Heart right ventricle (tissue), 16 donors: ENCODE results near the gene CLEC7A. TPM values are rescaled to one million over a fixed set of nuclear protein-coding genes. Genes with fewer than 3 reads are reported as not detected.

Experiments used
- ATAC-seq, 8 donors: fragments of 200-7000 bp; cut with Tn5 transposase; one replicate each; pipeline ENCODE4 v1.9.1; 2020; ENCODE audit warnings: mild to moderate bottlenecking in 8 of 8, moderate library complexity in 8 of 8, moderate number of reproducible peaks in 1 of 8
- DNase-seq, 2 donors: peaks; one replicate each; pipeline ENCODE4 v3.0.0-alpha.2; 2020
- H3K27ac ChIP-seq, 10 donors: fragments of 200-600 bp; sonication (generic) in 2 of 10; one replicate each; pipeline versions ENCODE4 v1.5.0 to v1.8.0; 2020 to 2022; ENCODE audit warnings: mild to moderate bottlenecking in 3 of 10
- H3K27me3 ChIP-seq, 7 donors: fragments of 200-600 bp; one replicate each; pipeline ENCODE4 v1.8.0; 2021 to 2022; ENCODE audit warnings: mild to moderate bottlenecking in 2 of 7
- H3K36me3 ChIP-seq, 9 donors: fragments of 200-600 bp; sonication (generic) in 1 of 9; one replicate each; pipeline versions ENCODE4 v1.5.0 to v1.8.0; 2020 to 2022; ENCODE audit warnings: mild to moderate bottlenecking in 2 of 9
- H3K4me1 ChIP-seq, 9 donors: fragments of 200-600 bp; sonication (generic) in 1 of 9; one replicate each; pipeline versions ENCODE4 v1.5.0 to v1.8.0; 2020 to 2022; ENCODE audit warnings: mild to moderate bottlenecking in 4 of 9
- H3K4me3 ChIP-seq, 10 donors: fragments of 200-600 bp; sonication (generic) in 2 of 10; one replicate each; pipeline versions ENCODE4 v1.5.0 to v1.8.0; 2020 to 2022; ENCODE audit warnings: mild to moderate bottlenecking in 7 of 10, moderate library complexity in 2 of 10
- H3K9me3 ChIP-seq, 11 donors: fragments of 200-600 bp in 10 of 11; sonication (generic) in 2 of 11; one replicate each; pipeline versions ENCODE4 v1.5.0 to v1.8.0; 2013 to 2022; ENCODE audit warnings: mild to moderate bottlenecking in 2 of 11, control low read depth in 1 of 11, moderate library complexity in 1 of 11
- WGBS, 2 donors: extraction: QIAGEN DNeasy Blood & Tissue Kit; methylation state at CpG; one replicate each; pipeline ENCODE4 v1.1.7; 2013; ENCODE audit warnings: inconsistent platforms in 1 of 2; 5-methylcytosine and 5-hydroxymethylcytosine counted together
- intact Hi-C, 10 donors: fragments of 100-400 bp; cut with DNase I; formaldehyde crosslinking; loops; one replicate each; pipeline versions ENCODE4 v1.11.1 to v1.14.2; 2022
- polyA plus RNA-seq, 2 donors: library from polyadenylated mRNA; stranded (reverse); fragments of 200-250 nt; gene quantifications; one replicate each; pipeline ENCODE4 v1.2.3, GENCODE V29; 2013
- total RNA-seq, 10 donors: library from RNA; stranded (reverse); fragmentation: NEBNext Ultra II Directional in 3 of 10; extraction: Animal tissue kit (Norgen Biotek cat#: 25700) in 3 of 10; gene quantifications; one replicate each; pipeline versions ENCODE4 v1.2.1 to v1.2.4, GENCODE V29; 2021 to 2023
- TF ChIP-seq, protein P1 (sequence below), 9 donors: fragments of 200-600 bp; sonication (generic) in 2 of 9; IDR thresholded peaks; one replicate each; pipeline versions ENCODE4 v1.5.0 to v1.8.0; 2021 to 2022; ENCODE audit warnings: antibody characterized with exemption in 9 of 9, mild to moderate bottlenecking in 5 of 9, moderate library complexity in 1 of 9
- donor health status: Arrhythmogenic right ventricular cardiomyopathy.
- donor health status: ischemic (EF 13 %, LVEDD 7.1; RV severe dilation, severe dysfunction).
- donor health status: healthy with polysubstance abuse.
- donor health status: DM: no; HTN: yes; CAD: no.
- donor health status: DM: no; HTN: no; CAD: no.
- donor health status: ischemic (EF 25% LVEDD 6.9; RV normal size, moderate dysfunction).
- donor health status: ischemic (EF 25% LVEDD 5.7; RV mildly dilated, moderate dysfunction).
- donor health status: healthy.
- donor health status: DM: yes; HTN: yes; CAD: no.
- donor health status: Ischemic cardiomyopathy.
- donor health status: ischemic (EF 35%, LVEDD 5.7; RV mildly dilated, moderate dysfunction).
- donor health status: nonischemic (EF 11% LVEDD 7.7; RV severe dilation, severe dysfunction).
- donor health status: DM: yes; HTN: yes; CAD: no.
- donor health status: PGD.
- donor health status: ischemic (EF 29% LVEDD 5.4; RV normal size, mild dysfunction).
- donor health status: nonischemic (EF 23%, LVEDD 6.1; RV moderate dilation, normal function).

The CLEC7A gene
- total and polyA plus RNA-seq, 12 donors: 0.94 to 15.2 (median 1.8) TPM

DNA sequence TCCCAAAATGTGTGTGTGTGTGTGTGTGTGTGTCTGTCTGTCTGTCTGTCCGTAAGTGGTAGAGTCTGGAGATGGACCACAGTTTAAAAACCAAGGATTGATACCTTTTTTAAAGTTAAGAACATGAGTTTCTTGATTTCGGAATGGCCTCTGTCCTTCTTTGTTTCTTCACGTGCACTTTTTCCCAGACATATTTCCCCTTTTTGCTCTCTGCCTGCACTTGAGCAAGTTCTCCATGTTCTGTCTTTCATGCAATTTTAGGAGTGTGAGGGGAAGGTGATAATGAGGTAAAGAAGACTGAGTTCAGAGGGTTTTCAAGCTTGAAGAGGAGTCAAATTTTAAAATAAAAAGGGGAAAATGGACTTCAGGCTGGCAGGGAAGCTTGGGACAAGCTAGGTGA, 29.3 kb upstream of the CLEC7A start:
- intact Hi-C loops: loop anchor here in 3 of 10 donors (10.0 kb wide), 2 partner anchors 396 to 406 kb away; no protein-coding TSS in a partner anchor
- H3K9me3 ChIP-seq: no peaks in the 10 kb centered on the region
- no peak overlapping the region for H3K27ac ChIP-seq
- no peaks in the 10 kb centered on the region for H3K27me3 ChIP-seq
- H3K4me3 ChIP-seq: no peak overlapping the region
- WGBS, 2 donors: 54 to 87% methylated on average over 3 of the region's 3 CpGs
- no peaks in the 10 kb centered on the region for H3K36me3 ChIP-seq
- ATAC-seq (no peak), DNase-seq (no peak)
- H3K4me1 ChIP-seq: peaks cover 0 to 29% (median 0%) of the 10 kb centered on the region in 9 donors
- TF ChIP-seq, protein P1, sequence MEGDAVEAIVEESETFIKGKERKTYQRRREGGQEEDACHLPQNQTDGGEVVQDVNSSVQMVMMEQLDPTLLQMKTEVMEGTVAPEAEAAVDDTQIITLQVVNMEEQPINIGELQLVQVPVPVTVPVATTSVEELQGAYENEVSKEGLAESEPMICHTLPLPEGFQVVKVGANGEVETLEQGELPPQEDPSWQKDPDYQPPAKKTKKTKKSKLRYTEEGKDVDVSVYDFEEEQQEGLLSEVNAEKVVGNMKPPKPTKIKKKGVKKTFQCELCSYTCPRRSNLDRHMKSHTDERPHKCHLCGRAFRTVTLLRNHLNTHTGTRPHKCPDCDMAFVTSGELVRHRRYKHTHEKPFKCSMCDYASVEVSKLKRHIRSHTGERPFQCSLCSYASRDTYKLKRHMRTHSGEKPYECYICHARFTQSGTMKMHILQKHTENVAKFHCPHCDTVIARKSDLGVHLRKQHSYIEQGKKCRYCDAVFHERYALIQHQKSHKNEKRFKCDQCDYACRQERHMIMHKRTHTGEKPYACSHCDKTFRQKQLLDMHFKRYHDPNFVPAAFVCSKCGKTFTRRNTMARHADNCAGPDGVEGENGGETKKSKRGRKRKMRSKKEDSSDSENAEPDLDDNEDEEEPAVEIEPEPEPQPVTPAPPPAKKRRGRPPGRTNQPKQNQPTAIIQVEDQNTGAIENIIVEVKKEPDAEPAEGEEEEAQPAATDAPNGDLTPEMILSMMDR (IDR thresholded peaks at IDR 0.05): no peak

GRCh38 chr12:10158406-10158805, 28.4 kb upstream of the CLEC7A start:
- Histone ChIP-seq H3K4me3 (no peak overlapping the region), H3K27me3 (no peaks in the 10 kb centered on the region), H3K4me1 (peaks cover 0 to 37% (median 0%) of the 10 kb centered on the region in 9 donors), H3K36me3 (no peaks in the 10 kb centered on the region), H3K9me3 (no peaks in the 10 kb centered on the region), H3K27ac (no peak overlapping the region)
- TF ChIP-seq, protein P1 (IDR thresholded peaks at IDR 0.05): no peak
- WGBS, 2 donors: 86 to 89% methylated on average over 2 of the region's 2 CpGs
- DNase-seq (no peak), ATAC-seq (no peak)
- intact Hi-C loops: loop anchor here in 3 of 10 donors (10.0 kb wide), 2 partner anchors 396 to 406 kb away; no protein-coding TSS in a partner anchor

DNA sequence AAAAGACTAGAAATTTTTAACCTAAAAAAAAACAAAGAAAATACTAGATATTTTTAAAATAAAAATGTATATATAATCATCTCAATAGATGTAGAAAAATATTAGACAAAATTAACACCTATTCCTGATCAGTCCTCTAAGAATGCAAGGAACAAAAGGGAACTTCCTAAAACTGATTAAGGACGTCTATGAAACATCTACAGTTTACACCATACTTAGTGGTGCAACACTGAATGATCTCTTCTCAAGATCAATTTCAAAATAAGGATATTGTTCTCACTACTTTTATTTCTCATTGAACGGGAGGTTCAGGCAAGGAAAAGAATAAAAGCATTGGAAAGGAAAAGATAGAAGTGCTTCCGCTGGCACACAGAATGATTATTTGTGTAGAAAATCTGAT, 26.0 kb upstream of the CLEC7A start:
- Histone ChIP-seq H3K27ac (no peak overlapping the region), H3K4me1 (peaks cover 0 to 37% (median 0%) of the 10 kb centered on the region in 9 donors), H3K9me3 (no peaks in the 10 kb centered on the region), H3K27me3 (no peaks in the 10 kb centered on the region), H3K36me3 (no peaks in the 10 kb centered on the region), H3K4me3 (no peak overlapping the region)
- DNase-seq (no peak), ATAC-seq (no peak)
- WGBS, 2 donors: 71 to 82% methylated on average over 3 of the region's 3 CpGs
- intact Hi-C loops: loop anchor here in 3 of 10 donors (10.0 kb wide), 2 partner anchors 399 to 409 kb away; no protein-coding TSS in a partner anchor
- TF ChIP-seq, protein P1 (IDR thresholded peaks at IDR 0.05): no peak

- no peaks in the 10 kb centered on the region for H3K27me3 ChIP-seq
- DNase-seq: peak in 1 of 2 donors; percentile 22
- 51 to 54% methylated on average over 6 of the region's 6 CpGs for WGBS, 2 donors
- intact Hi-C loops: loop anchor here in 5 of 10 donors (5.0 to 10.0 kb wide), 3 partner anchors 38 to 411 kb away; no protein-coding TSS in a partner anchor
- H3K27ac ChIP-seq: peak overlapping the region in 9 of 10 donors; percentile 64 to 92 (median 83)
- no peaks in the 10 kb centered on the region for H3K9me3 ChIP-seq
- no peaks in the 10 kb centered on the region for H3K36me3 ChIP-seq
- peak overlapping the region; percentile 47 to 69 (median 64) for H3K4me3 ChIP-seq
- TF ChIP-seq, protein P1 (IDR thresholded peaks at IDR 0.05): no peak
- ATAC-seq: peak; percentile 13 to 71 (median 39)
- peaks cover 0 to 20% (median 0%) of the 10 kb centered on the region in 9 donors for H3K4me1 ChIP-seq
These were observed 24.1 kb upstream of the CLEC7A start for GRCh38 chr12:10154145-10154496.
